ENCODE measurements around the gene CTSV. TPM values are rescaled to one million over a fixed set of nuclear protein-coding genes. Genes with fewer than 3 reads are reported as not detected.
"Not testable (repeated sequence)": the region's sequence is repeated elsewhere in the genome, so short reads cannot be mapped to it uniquely, and the experiment has no call there.

CTSV gene
- total RNA-seq, 2 donors from 2014 or later: 1.3 to 277 TPM

GRCh38 chr9:96989747-96990318, 49.1 kb downstream of the CTSV start:
- DNase-seq (ENCODE audit: low spot score); H3K9me3 ChIP-seq; intact Hi-C loops (cut with DNase I); H3K36me3 ChIP-seq; H3K4me3 ChIP-seq; H3K27ac ChIP-seq; H3K4me1 ChIP-seq (replicated peaks); H3K27me3 ChIP-seq (replicated peaks; ENCODE audit: insufficient read depth): not testable (repeated sequence)
- 69% methylated on average over 1 of the region's 1 CpG for WGBS

- H3K27me3 ChIP-seq (replicated peaks; ENCODE audit: insufficient read depth); H3K4me1 ChIP-seq (replicated peaks); H3K27ac ChIP-seq; DNase-seq (ENCODE audit: low spot score); intact Hi-C loops (cut with DNase I); H3K4me3 ChIP-seq; H3K36me3 ChIP-seq; H3K9me3 ChIP-seq: not testable (repeated sequence)
- 98% methylated on average over 2 of the region's 2 CpGs for WGBS
These were observed 54.1 kb downstream of the CTSV start for GRCh38 chr9:96984887-96985286.

DNA sequence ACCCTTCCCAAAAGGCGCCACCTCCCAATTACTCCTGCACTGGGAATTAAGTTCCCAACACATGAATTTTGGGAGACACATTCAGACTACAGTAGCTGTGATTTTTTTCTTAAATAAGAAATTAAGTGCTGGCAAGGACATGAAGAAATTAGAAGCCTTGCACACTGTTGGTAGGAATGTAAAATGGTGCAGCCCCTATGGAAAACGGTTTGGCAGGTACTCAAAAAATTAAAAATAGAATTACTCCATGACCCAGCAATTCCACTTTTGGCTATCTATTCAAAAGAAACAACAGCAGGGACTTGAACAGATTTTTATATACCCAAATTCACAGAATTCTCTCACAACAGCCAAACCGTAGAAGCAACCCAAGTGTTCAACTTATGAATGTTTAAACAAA, 54.8 kb downstream of the CTSV start:
- H3K4me3 ChIP-seq; intact Hi-C loops (cut with DNase I); H3K27me3 ChIP-seq (replicated peaks; ENCODE audit: insufficient read depth); H3K4me1 ChIP-seq (replicated peaks); DNase-seq (ENCODE audit: low spot score); H3K36me3 ChIP-seq; H3K27ac ChIP-seq; H3K9me3 ChIP-seq: not testable (repeated sequence)
- WGBS: 90% methylated on average over 3 of the region's 3 CpGs

DNA sequence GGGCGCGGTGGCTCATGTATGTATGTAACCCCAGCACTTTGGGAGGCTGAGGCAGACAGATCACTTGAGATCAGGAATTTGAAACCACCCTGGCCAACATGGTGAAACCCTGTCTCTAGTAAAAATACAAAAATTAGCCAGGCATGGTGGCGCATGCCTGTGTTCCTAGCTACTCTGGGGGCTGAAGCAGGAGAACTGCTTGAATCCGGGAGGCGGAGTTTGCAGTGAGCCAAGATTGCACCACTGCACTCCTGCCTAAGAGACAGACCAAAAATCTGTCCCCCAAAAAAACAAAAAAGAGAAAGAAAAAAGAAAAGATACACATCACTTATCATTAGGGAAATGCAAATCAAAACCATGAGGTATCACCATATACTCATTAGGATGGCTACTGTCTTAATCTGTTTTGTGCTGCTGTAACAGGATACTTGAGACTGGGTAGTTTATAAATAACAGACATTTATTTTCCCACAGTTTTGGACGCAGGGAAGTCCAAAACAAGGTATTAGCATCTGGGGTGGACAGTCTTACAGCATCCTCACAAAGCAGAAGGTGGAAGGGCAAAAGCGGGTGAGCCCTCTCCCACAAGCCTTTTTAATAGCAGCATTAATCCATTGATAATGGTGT, 55.3 kb downstream of the CTSV start:
- intact Hi-C loops (cut with DNase I); H3K4me3 ChIP-seq; DNase-seq (ENCODE audit: low spot score); H3K27me3 ChIP-seq (replicated peaks; ENCODE audit: insufficient read depth); H3K4me1 ChIP-seq (replicated peaks); H3K9me3 ChIP-seq; H3K36me3 ChIP-seq; H3K27ac ChIP-seq: not testable (repeated sequence)
- WGBS: 93% methylated on average over 6 of the region's 7 CpGs

Other genes starting within 250 kb of the CTSV start
- 10 to 100 TPM; 15.8 to 30.9 TPM for gene ZNF782, start 184.6 kb downstream of the CTSV start, total RNA-seq
- gene NUTM2G, start 110.3 kb downstream of the CTSV start, total RNA-seq: not detected